Measurements from ENCODE around the gene KCNA2. TPM values are rescaled to one million over a fixed set of nuclear protein-coding genes. Genes with fewer than 3 reads are reported as not detected.

Gene KCNA2
- total RNA-seq, 1 donor from 2014 or later: 0.04 TPM

- no peak overlapping the region for H3K27ac Mint-ChIP-seq
- no peak overlapping the region for H3K4me2 ChIP-seq
Measured at GRCh38 chr1:110627764-110628163, 21.6 kb upstream of the KCNA2 start.

GRCh38 chr1:110626889-110627288 lies 20.7 kb upstream of the KCNA2 start:
- Mint-ChIP-seq H3K36me3 (no peaks in the 10 kb centered on the region), H3K27ac (no peak overlapping the region), H3K27me3 (ENCODE audit: insufficient read depth, low read depth) (peaks cover 5% of the 10 kb centered on the region), H3K4me3 (no peak overlapping the region), H3K9me3 (no peaks in the 10 kb centered on the region), H3K4me1 (no peaks in the 10 kb centered on the region)
- no peaks in the 10 kb centered on the region for H3K36me3 ChIP-seq
- TF ChIP-seq EZH2 (IDR thresholded peaks at IDR 0.05) (no peak), EZH2phosphoT487 (IDR thresholded peaks at IDR 0.05) (no peak)
- TF ChIP-seq, protein P1, sequence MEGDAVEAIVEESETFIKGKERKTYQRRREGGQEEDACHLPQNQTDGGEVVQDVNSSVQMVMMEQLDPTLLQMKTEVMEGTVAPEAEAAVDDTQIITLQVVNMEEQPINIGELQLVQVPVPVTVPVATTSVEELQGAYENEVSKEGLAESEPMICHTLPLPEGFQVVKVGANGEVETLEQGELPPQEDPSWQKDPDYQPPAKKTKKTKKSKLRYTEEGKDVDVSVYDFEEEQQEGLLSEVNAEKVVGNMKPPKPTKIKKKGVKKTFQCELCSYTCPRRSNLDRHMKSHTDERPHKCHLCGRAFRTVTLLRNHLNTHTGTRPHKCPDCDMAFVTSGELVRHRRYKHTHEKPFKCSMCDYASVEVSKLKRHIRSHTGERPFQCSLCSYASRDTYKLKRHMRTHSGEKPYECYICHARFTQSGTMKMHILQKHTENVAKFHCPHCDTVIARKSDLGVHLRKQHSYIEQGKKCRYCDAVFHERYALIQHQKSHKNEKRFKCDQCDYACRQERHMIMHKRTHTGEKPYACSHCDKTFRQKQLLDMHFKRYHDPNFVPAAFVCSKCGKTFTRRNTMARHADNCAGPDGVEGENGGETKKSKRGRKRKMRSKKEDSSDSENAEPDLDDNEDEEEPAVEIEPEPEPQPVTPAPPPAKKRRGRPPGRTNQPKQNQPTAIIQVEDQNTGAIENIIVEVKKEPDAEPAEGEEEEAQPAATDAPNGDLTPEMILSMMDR (IDR thresholded peaks at IDR 0.05): no peak
- no peaks in the 10 kb centered on the region for H3K9me3 ChIP-seq (ENCODE audit: low read depth)
- H3K4me3 ChIP-seq: no peak overlapping the region
- H3K27me3 ChIP-seq: peaks cover 32% of the 10 kb centered on the region
- H2AFZ ChIP-seq (replicated peaks): no peak overlapping the region
- H3K4me2 ChIP-seq: no peak overlapping the region
- no peak overlapping the region for H3K27ac ChIP-seq
- no peak for DNase-seq (ENCODE audit: low spot score)
- H3K79me2 ChIP-seq (ENCODE audit: low read depth): no peaks in the 10 kb centered on the region
- H3F3A ChIP-seq (ENCODE audit: low read depth): no peaks in the 10 kb centered on the region
- H3K4me1 ChIP-seq: no peaks in the 10 kb centered on the region
- H4K20me1 ChIP-seq (ENCODE audit: low read depth): no peaks in the 10 kb centered on the region
- no peak overlapping the region for H3K9ac ChIP-seq

More at GRCh38 chr1:110627764-110628163, 21.6 kb upstream of the KCNA2 start:
- Histone ChIP-seq H2AFZ (replicated peaks) (no peak overlapping the region), H3K36me3 (no peaks in the 10 kb centered on the region), H3K27me3 (peaks cover 23% of the 10 kb centered on the region), H3K4me1 (no peaks in the 10 kb centered on the region), H3K9me3 (ENCODE audit: low read depth) (no peaks in the 10 kb centered on the region), H3K9ac (no peak overlapping the region), H3K79me2 (ENCODE audit: low read depth) (no peaks in the 10 kb centered on the region), H3K4me3 (no peak overlapping the region), H3K27ac (no peak overlapping the region), H4K20me1 (ENCODE audit: low read depth) (no peaks in the 10 kb centered on the region), H3F3A (ENCODE audit: low read depth) (no peaks in the 10 kb centered on the region)
- no peaks in the 10 kb centered on the region for H3K9me3 Mint-ChIP-seq
- no peak overlapping the region for H3K4me3 Mint-ChIP-seq
- DNase-seq (ENCODE audit: low spot score): no peak
- H3K36me3 Mint-ChIP-seq: no peaks in the 10 kb centered on the region
- TF ChIP-seq EZH2 (IDR thresholded peaks at IDR 0.05) (no peak), EZH2phosphoT487 (IDR thresholded peaks at IDR 0.05) (no peak)
- TF ChIP-seq, protein P1 (IDR thresholded peaks at IDR 0.05): no peak
- no peaks in the 10 kb centered on the region for H3K4me1 Mint-ChIP-seq
- H3K27me3 Mint-ChIP-seq (ENCODE audit: insufficient read depth, low read depth): peaks cover 5% of the 10 kb centered on the region

- H3K27ac Mint-ChIP-seq: no peak overlapping the region
- Histone ChIP-seq H3K9me3 (ENCODE audit: low read depth) (no peaks in the 10 kb centered on the region), H2AFZ (replicated peaks) (no peak overlapping the region), H3K4me2 (no peak overlapping the region), H3K27me3 (peaks cover 82% of the 10 kb centered on the region), H3K4me1 (peaks cover 5% of the 10 kb centered on the region), H3K36me3 (no peaks in the 10 kb centered on the region), H4K20me1 (ENCODE audit: low read depth) (peaks cover 5% of the 10 kb centered on the region), H3K9ac (no peak overlapping the region), H3K4me3 (no peak overlapping the region), H3K79me2 (ENCODE audit: low read depth) (no peaks in the 10 kb centered on the region), H3K27ac (no peak overlapping the region), H3F3A (ENCODE audit: low read depth) (no peaks in the 10 kb centered on the region)
- no peak for TF ChIP-seq EZH2 (IDR thresholded peaks at IDR 0.05)
- no peak for TF ChIP-seq EZH2phosphoT487 (IDR thresholded peaks at IDR 0.05)
- TF ChIP-seq, protein P1 (IDR thresholded peaks at IDR 0.05): no peak
- H3K4me3 Mint-ChIP-seq: no peak overlapping the region
- no peaks in the 10 kb centered on the region for H3K36me3 Mint-ChIP-seq
- no peaks in the 10 kb centered on the region for H3K9me3 Mint-ChIP-seq
- H3K4me1 Mint-ChIP-seq: peaks cover 10% of the 10 kb centered on the region
- peaks cover 21% of the 10 kb centered on the region for H3K27me3 Mint-ChIP-seq (ENCODE audit: insufficient read depth, low read depth)
- no peak for DNase-seq (ENCODE audit: low spot score)
Measured at GRCh38 chr1:110620686-110621085, 14.5 kb upstream of the KCNA2 start.

All from neural progenitor cell (in vitro differentiated cells).